HG03565 (cell line): ENCODE data around the gene DLX2.

ENCODE experiments used
- ATAC-seq: cut with Tn5 transposase; IDR thresholded peaks from one replicate; pipeline ENCODE4 v1.9.1; 2021; ENCODE audit warnings: mild to moderate bottlenecking, moderate library complexity; ENCODE audit not compliant: unreplicated experiment

DLX2 gene

GRCh38 chr2:172107690-172108586 is 5.2 kb upstream of the DLX2 start:
- ATAC-seq: no peak

GRCh38 chr2:172106108-172106961 is 3.6 kb upstream of the DLX2 start:
- no peak for ATAC-seq

GRCh38 chr2:172105471-172106107 is 2.9 kb upstream of the DLX2 start:
- no peak for ATAC-seq

GRCh38 chr2:172103471-172104272 is 972 bp upstream of the DLX2 start:
- ATAC-seq: no peak

GRCh38 chr2:172101821-172102390 is 794 bp downstream of the DLX2 start:
- no peak for ATAC-seq

- no peak for ATAC-seq
Measured at GRCh38 chr2:172100935-172101820, 1.5 kb downstream of the DLX2 start.

- no peak for ATAC-seq
Measured at GRCh38 chr2:172100080-172100934, 2.4 kb downstream of the DLX2 start.

- no peak for ATAC-seq
Measured at GRCh38 chr2:172099472-172100079, 3.1 kb downstream of the DLX2 start.

- no peak for ATAC-seq
Measured at GRCh38 chr2:172098650-172099471, 3.8 kb downstream of the DLX2 start.

- ATAC-seq: no peak
Measured at GRCh38 chr2:172098287-172098649, 4.4 kb downstream of the DLX2 start.

- ATAC-seq: no peak
Measured at GRCh38 chr2:172097557-172098131, 5.1 kb downstream of the DLX2 start.

GRCh38 chr2:172096626-172097547 is 5.8 kb downstream of the DLX2 start:
- ATAC-seq: no peak

GRCh38 chr2:172095905-172096625 is 6.6 kb downstream of the DLX2 start:
- ATAC-seq: no peak

- ATAC-seq: no peak
Measured at GRCh38 chr2:172095146-172095904, 7.4 kb downstream of the DLX2 start.
